Activated naive CD4-positive, alpha-beta T cell treated with anti-CD3 and anti-CD28 coated beads, Interleukin-2, amount 50 U/mL, for 72 hours (primary cell): ENCODE measurements around the gene SPEN. TPM values are rescaled to one million over a fixed set of nuclear protein-coding genes. Genes with fewer than 3 reads are reported as not detected.

Experiments used
- ATAC-seq, 2 donors: fragments of 150-1000 bp; cut with Tn5 transposase; 2 replicates each; pipeline ENCODE4 v1.10.0; 2021; ENCODE audit warnings: mild to moderate bottlenecking in 2 of 2, moderate library complexity in 2 of 2
- DNase-seq, 2 donors: peaks; one replicate each; pipeline ENCODE4 v3.0.0; 2021 to 2022; ENCODE audit warnings: low spot score in 2 of 2
- H3K27ac Mint-ChIP-seq, 2 donors: one replicate each; pipeline ENCODE4 v1.8.0; 2022; ENCODE audit warnings: mild to moderate bottlenecking in 2 of 2, mixed read lengths in 2 of 2
- H3K36me3 Mint-ChIP-seq, 2 donors: one replicate each; pipeline ENCODE4 v1.8.0; 2022; ENCODE audit warnings: mixed read lengths in 2 of 2
- H3K9me3 Mint-ChIP-seq, 2 donors: one replicate each; pipeline ENCODE4 v1.8.0; 2022; ENCODE audit warnings: mixed read lengths in 2 of 2
- total RNA-seq, 2 donors: library from RNA; stranded (reverse); gene quantifications; one replicate each; pipeline ENCODE4 v1.2.3, GENCODE V29; 2022

SPEN gene
- total RNA-seq, 2 donors from 2014 or later = 52.1 to 63.4 TPM

- no peak for DNase-seq
- peaks cover 16 to 17% of the 10 kb centered on the region in 2 donors for H3K36me3 Mint-ChIP-seq
- no peak for ATAC-seq
- H3K27ac Mint-ChIP-seq = peak overlapping the region; percentile 29 to 93
- H3K9me3 Mint-ChIP-seq = no peaks in the 10 kb centered on the region
These were observed 311 bp downstream of the SPEN start for GRCh38 chr1:15847893-15848142.

GRCh38 chr1:15848143-15848928 is 829 bp downstream of the SPEN start:
- H3K36me3 Mint-ChIP-seq = peaks cover 16 to 17% of the 10 kb centered on the region in 2 donors
- ATAC-seq = peak; percentile 11 to 16
- no peaks in the 10 kb centered on the region for H3K9me3 Mint-ChIP-seq
- DNase-seq = peak; percentile 59 to 66
- H3K27ac Mint-ChIP-seq = peak overlapping the region; percentile 93 to 98

DNA sequence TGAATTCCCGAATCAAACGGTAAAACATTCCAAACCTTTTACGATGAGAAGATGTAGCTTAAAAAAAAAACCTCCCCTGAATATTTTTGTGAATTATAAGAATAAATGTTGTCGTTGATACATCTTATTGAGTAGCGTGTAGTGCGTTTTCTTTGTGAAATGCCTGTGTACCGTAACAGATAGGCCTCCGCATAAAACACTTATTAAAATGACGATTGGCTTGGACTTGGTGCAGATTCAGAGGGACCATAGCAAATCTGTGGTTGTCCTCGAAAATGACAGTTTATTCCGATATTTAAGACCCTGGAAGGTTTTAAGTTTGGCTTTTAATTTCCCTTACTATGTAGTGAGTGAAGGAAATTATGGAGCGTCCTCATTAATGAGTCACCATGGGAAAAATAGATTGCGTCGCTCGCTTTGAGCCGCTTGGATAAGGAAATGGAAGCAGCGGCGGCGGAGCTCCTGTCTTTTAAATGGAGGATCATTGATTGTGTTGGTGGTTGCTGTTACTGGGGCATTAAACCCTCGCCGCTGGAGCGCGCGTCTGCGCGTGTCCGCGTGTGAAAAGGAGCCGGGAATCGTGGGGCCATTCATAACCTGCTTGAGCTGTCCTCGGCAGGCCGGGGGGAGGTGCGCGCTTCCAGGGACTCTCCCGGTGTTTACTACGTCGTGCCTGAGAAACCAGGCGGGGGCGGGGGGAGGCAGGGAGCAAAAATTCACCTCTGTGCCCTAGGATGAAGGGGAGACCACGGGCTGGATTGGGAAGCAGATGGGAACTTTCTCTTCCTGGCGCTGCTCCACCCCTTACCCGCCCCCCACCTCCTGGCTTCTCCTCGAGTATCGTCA is 1.6 kb downstream of the SPEN start:
- peak; percentile 18 to 22 for ATAC-seq
- peak overlapping the region; percentile 93 to 98 for H3K27ac Mint-ChIP-seq
- peaks cover 16 to 17% of the 10 kb centered on the region in 2 donors for H3K36me3 Mint-ChIP-seq
- no peaks in the 10 kb centered on the region for H3K9me3 Mint-ChIP-seq
- peak; percentile 70 to 71 for DNase-seq

DNA sequence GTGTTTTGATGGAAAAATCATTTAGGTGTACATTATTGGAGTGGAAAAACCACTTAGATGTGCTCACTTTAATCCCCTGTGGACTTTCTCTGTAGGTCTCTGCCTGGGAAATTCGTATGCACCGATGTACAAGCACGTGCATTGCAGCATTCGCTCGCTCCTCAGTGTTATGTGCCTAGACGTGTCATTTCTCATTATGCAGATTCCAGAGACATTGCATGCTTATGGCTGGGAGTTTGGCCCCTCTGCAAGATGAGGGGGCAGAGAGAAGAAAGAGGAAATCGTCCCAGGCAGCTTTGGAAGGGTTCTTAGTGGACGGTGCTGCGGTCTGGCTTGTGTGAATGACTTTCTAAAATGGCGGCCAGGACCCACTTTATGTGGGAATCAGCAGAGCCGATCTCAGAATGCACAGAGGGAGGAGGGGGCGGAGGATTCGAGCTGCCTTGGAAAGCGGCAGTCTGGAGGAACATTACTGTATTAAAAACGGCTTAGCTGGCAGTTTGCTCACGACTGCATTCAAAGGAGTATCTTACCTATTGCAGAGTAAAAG is 2.3 kb downstream of the SPEN start:
- Mint-ChIP-seq H3K36me3 (peaks cover 16 to 17% of the 10 kb centered on the region in 2 donors), H3K27ac (peak overlapping the region; percentile 93 to 98), H3K9me3 (no peaks in the 10 kb centered on the region)
- DNase-seq (peak in 1 of 2 donors; percentile 36), ATAC-seq (peak in 1 of 2 donors; percentile 5)

- DNase-seq (no peak), ATAC-seq (no peak)
- Mint-ChIP-seq H3K27ac (no peak overlapping the region), H3K36me3 (peaks cover 16 to 17% of the 10 kb centered on the region in 2 donors), H3K9me3 (no peaks in the 10 kb centered on the region)
These were observed 3.0 kb downstream of the SPEN start for GRCh38 chr1:15850471-15851001.

DNA sequence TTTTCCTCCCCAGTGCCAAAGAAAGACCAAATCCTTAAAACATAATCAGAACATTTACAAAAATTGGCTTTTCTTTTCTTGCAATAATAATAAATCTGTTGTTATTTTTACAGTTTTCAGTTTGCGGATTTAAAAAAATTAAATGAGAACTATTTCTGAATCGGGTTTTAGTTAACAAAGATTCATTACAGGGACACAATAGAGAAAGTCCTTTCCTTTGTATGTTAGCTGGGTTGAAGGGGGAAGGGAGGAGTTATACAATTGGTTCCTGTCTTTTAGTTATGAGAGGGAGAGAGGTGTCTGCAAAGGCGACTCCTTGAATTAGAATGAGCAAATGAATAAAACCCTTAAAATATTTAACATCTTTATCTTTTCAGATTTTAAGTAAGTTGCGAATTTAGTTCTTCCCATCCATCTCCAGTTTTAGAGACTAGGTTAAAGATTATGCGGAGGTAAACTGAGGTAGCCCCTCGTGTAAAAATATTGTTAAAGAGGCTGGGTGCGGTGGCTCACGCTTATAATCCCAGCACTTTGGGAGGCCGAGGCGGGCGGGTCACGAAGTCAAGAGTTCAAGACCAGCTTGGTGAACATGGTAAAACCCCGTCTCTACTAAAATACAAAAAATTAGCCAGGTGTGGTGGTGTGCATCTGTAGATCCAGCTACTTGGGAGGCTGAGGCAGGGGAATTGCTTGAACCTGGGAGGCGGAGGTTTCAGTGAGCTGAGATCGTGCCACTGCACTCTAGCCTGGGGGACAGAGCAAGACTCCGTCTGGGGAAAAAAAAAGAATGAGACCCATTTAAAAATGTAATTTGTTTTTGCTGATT is 3.9 kb downstream of the SPEN start:
- Mint-ChIP-seq H3K36me3 (peaks cover 16 to 17% of the 10 kb centered on the region in 2 donors), H3K9me3 (no peaks in the 10 kb centered on the region), H3K27ac (peak overlapping the region in 1 of 2 donors; percentile 74)
- ATAC-seq (no peak), DNase-seq (no peak)

GRCh38 chr1:15852036-15852827 is 4.7 kb downstream of the SPEN start:
- ATAC-seq (no peak), DNase-seq (no peak)
- H3K9me3 Mint-ChIP-seq = no peaks in the 10 kb centered on the region
- H3K27ac Mint-ChIP-seq = peak overlapping the region in 1 of 2 donors; percentile 74
- peaks cover 16 to 17% of the 10 kb centered on the region in 2 donors for H3K36me3 Mint-ChIP-seq

DNA sequence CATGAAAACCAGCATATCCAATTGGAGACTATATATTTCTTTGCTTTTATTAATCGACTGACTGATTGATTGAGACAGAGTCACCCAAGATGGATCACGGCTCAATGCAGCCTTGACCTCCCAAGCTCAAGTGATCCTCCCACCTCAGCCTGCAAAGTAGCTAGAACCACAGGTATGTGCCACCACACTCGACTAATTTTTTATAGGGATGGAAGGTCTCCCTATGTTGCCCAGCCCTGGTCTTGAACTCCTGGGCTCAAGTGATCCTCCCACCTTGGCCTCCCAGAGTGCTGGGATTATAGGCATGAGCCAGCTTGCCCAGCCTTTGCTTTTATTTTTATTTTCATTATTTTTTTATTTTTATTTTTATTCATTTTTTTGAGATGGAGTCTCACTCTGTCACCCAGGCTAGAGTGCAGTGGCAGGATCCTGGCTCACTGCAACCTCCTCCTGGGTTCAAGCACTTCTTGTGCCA is 5.4 kb downstream of the SPEN start:
- no peak overlapping the region for H3K27ac Mint-ChIP-seq
- H3K9me3 Mint-ChIP-seq = no peaks in the 10 kb centered on the region
- ATAC-seq = no peak
- DNase-seq = no peak
- H3K36me3 Mint-ChIP-seq = peaks cover 16 to 17% of the 10 kb centered on the region in 2 donors

- H3K36me3 Mint-ChIP-seq = no peaks in the 10 kb centered on the region
- no peak for ATAC-seq
These were observed 9.4 kb downstream of the SPEN start for GRCh38 chr1:15856888-15857287.

DNA sequence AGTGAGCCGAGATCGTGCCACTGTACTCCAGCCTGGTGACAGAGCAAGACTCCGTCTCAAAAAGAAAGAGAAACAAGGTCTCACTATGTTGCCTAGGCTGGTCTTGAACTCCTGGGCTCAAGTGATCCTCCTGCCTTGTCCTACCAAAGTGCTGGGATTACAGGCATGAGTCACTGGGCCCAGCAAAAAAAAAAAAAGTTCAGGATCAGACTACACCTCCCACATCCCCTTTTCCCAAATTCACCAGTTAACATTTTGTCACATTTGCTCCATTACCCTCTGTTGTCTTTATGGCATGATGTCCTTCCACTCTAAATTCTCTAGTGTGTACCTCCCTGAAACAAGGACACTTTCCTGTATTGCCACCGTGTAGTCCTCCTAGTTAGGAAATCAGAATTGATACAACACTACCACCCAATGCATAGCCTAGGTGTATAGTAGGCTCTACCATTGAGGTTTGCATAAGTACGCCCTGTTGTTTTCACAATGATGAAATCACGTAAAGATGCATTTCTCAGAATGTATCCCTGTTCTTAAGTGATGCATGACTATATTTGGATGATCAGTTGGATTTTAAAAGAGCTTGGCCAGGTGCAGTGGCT is 10.7 kb downstream of the SPEN start:
- ATAC-seq = no peak
- Mint-ChIP-seq H3K27ac (no peak overlapping the region), H3K9me3 (no peaks in the 10 kb centered on the region), H3K36me3 (no peaks in the 10 kb centered on the region)
- no peak for DNase-seq

More at GRCh38 chr1:15856888-15857287, 9.4 kb downstream of the SPEN start:
- Mint-ChIP-seq H3K27ac (no peak overlapping the region), H3K9me3 (no peaks in the 10 kb centered on the region)
- no peak for DNase-seq

- Mint-ChIP-seq H3K36me3 (no peaks in the 10 kb centered on the region), H3K9me3 (no peaks in the 10 kb centered on the region), H3K27ac (no peak overlapping the region)
- DNase-seq = no peak
- no peak for ATAC-seq
These were observed 11.3 kb downstream of the SPEN start for GRCh38 chr1:15858672-15859372.

DNA sequence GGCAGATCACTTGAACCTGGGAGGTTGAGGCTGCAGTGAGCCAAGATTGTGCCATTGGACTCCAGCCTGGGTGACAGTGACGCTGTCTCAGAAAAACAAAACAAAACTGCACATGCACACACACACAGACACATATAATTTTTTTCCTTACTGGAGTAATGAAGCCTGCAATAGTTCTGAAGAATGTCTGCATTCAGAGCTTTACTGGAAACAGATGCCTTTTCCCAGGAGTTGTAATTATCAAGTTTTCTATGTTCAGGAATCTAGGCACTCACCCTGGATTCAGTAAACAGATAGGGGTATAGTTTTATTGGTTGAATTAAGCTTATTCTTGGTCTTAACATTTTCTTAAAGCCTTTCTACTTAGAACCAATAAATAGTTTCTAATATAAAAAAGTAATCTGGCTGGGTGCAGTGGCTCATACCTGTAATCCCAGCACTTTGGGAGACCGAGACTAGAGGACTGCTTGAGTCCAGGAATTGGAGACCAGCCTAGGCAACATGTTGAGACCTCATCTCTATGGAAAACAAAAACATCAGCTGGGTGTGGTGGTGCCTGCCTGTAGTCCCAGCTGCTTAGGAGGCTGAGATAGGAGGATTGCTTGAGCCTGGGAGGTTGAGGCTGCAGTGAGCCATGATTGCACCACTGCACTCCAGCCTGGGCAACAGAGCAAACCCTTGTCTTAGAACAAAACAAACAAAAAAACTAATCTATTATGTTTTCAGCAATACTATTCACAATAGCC is 15.8 kb downstream of the SPEN start:
- DNase-seq = no peak
- Mint-ChIP-seq H3K9me3 (no peaks in the 10 kb centered on the region), H3K36me3 (no peaks in the 10 kb centered on the region), H3K27ac (no peak overlapping the region)
- ATAC-seq = no peak

DNA sequence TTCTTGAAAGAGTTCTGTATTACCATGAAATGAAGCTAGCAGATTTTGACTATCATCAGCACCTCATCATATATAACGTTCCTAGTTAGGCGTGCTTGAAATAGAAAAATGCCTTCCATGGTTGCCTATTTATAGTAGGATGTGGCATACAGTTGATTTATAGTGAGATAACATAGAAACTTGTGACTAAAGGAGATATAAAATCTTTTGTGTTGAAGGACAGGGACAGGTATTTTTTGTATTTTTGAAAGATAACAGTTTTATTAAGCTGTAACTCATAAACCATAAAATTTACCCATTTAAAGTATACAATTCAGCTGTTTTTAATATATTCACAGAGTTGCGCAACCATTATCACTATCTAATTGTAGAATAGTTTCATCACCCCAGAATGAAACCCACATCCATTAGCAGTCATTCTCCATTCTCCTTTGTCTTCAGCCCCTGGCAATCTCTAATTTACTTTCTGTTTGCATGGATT is 19.3 kb downstream of the SPEN start:
- DNase-seq = no peak

DNA sequence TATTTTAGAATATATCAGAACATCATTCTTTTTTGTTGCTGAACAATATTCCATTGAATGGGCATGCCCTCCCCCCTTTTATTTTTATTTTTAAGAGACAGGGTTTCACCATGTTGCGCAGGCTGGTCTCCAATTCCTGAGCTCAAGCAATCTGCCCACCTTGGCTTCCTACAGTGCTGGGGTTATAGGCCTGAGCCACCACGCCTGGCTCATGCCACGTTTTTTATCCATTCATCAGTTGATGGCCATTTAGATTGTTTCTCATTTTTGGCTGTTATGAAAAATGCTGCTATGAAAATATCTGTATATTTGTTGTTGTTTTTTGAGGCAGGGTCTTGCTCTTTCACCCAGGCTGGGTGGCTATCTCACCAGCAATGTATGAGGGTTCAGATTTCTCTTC is 19.8 kb downstream of the SPEN start:
- H3K27ac Mint-ChIP-seq = no peak overlapping the region
- no peak for DNase-seq
- no peaks in the 10 kb centered on the region for H3K9me3 Mint-ChIP-seq
- ATAC-seq = no peak
- no peaks in the 10 kb centered on the region for H3K36me3 Mint-ChIP-seq

More for the DNA sequence above, 19.3 kb downstream of the SPEN start:
- ATAC-seq = no peak
- H3K27ac Mint-ChIP-seq = no peak overlapping the region
- no peaks in the 10 kb centered on the region for H3K36me3 Mint-ChIP-seq
- H3K9me3 Mint-ChIP-seq = no peaks in the 10 kb centered on the region
